ENCODE data around the gene IQGAP2.

- TF ChIP-seq ZNF274 (IDR thresholded peaks at IDR 0.05; ENCODE audit: low read depth, low read length) (no peak), YY1 (IDR thresholded peaks at IDR 0.05; ENCODE audit: insufficient read depth, insufficient read length) (no peak), SUZ12 (IDR thresholded peaks at IDR 0.05; ENCODE audit: extremely low read depth, insufficient read depth, insufficient read length) (no peak)
Measured at GRCh38 chr5:76723266-76723665, 320.2 kb downstream of the IQGAP2 start.
